HepG2 (cell line): ENCODE results near the gene ETFA. TPM values are rescaled to one million over a fixed set of nuclear protein-coding genes. Genes with fewer than 3 reads are reported as not detected.

Source experiments
- ATM ChIP-seq: fragments of 450-650 bp; IDR thresholded peaks from 2 replicates; pipeline ENCODE4 v1.7.1; 2017; ENCODE audit warnings: mild to moderate bottlenecking, borderline replicate concordance
- CBX1 ChIP-seq: IDR thresholded peaks from one replicate; pipeline ENCODE4 v1.6.1; 2016; ENCODE audit warnings: antibody characterized with exemption, low read depth
- DDIT3 ChIP-seq: sonication (generic); formaldehyde crosslinking; IDR thresholded peaks from 2 replicates; pipeline ENCODE4 v1.4.0; 2020; ENCODE audit warnings: mild to moderate bottlenecking, missing genetic modification reagents
- HDAC6 ChIP-seq: fragments of 200-600 bp; sonication (generic); IDR thresholded peaks from 2 replicates; pipeline ENCODE4 v1.7.0; 2017; ENCODE audit warnings: mild to moderate bottlenecking, antibody characterized with exemption, low read length, low read depth
- MLXIP ChIP-seq: sonication (generic); formaldehyde crosslinking; IDR thresholded peaks from 2 replicates; pipeline ENCODE4 v1.9.0; 2021; ENCODE audit warnings: missing genetic modification reagents, borderline replicate concordance
- POGK ChIP-seq: sonication (generic); formaldehyde crosslinking; conservative IDR thresholded peaks from 2 replicates; pipeline ENCODE4 v1.8.0; 2022; ENCODE audit warnings: mild to moderate bottlenecking, moderate library complexity, missing genetic modification reagents
- THAP8 ChIP-seq: sonication (generic); formaldehyde crosslinking; IDR thresholded peaks from 2 replicates; pipeline ENCODE4 v1.5.1; 2020; ENCODE audit warnings: missing genetic modification reagents, mild to moderate bottlenecking, borderline replicate concordance
- ZBTB4 ChIP-seq: sonication (generic); formaldehyde crosslinking; IDR thresholded peaks from 2 replicates; pipeline ENCODE4 v1.4.0; 2020; ENCODE audit warnings: missing genetic modification reagents, mild to moderate bottlenecking, borderline replicate concordance
- ZNF256 ChIP-seq: sonication (generic); formaldehyde crosslinking; conservative IDR thresholded peaks from 2 replicates; pipeline ENCODE4 v1.4.0; 2020; ENCODE audit warnings: missing genetic modification reagents
- ZNF30 ChIP-seq: sonication (generic); formaldehyde crosslinking; IDR thresholded peaks from 2 replicates; pipeline ENCODE4 v1.5.0; 2020; ENCODE audit warnings: mild to moderate bottlenecking, missing genetic modification reagents
- ZNF382 ChIP-seq: sonication (generic); formaldehyde crosslinking; IDR thresholded peaks from 2 replicates; pipeline ENCODE4 v1.5.0; 2020; ENCODE audit warnings: missing genetic modification reagents, mild to moderate bottlenecking, borderline replicate concordance
- ZNF383 ChIP-seq: sonication (generic); formaldehyde crosslinking; IDR thresholded peaks from 2 replicates; pipeline ENCODE4 v1.4.0; 2020; ENCODE audit warnings: missing genetic modification reagents, mild to moderate bottlenecking, borderline replicate concordance
- ZNF556 ChIP-seq: sonication (generic); formaldehyde crosslinking; IDR thresholded peaks from 2 replicates; pipeline ENCODE4 v1.4.0; 2020; ENCODE audit warnings: mild to moderate bottlenecking, missing genetic modification reagents, borderline replicate concordance
- ZNF687 ChIP-seq: sonication (generic); formaldehyde crosslinking; IDR thresholded peaks from 2 replicates; pipeline ENCODE4 v1.5.1; 2020; ENCODE audit warnings: mild to moderate bottlenecking, missing genetic modification reagents, moderate library complexity
- polyA plus RNA-seq, 8 experiments: library from polyadenylated mRNA; depleted of rRNA in 3 of 8; stranded (reverse) in 7 of 8; unstranded in 1 of 8; fragments of >200 nt; fragmentation: Illumina TruSeq in 4 of 8; extraction: Trizol in 4 of 8; gene quantifications; 2 replicates each; pipeline versions ENCODE4 v1.2.1 to v1.2.3, GENCODE V29; 2011 to 2016; ENCODE audit warnings: low read depth in 4 of 8, missing spikeins in 1 of 8, mixed read lengths in 1 of 8; ENCODE audit not compliant: insufficient read depth in 1 of 8
- total RNA-seq, 5 experiments: library from RNA; depleted of rRNA; stranded (reverse); fragments of >200 nt; fragmentation: Illumina TruSeq; extraction: Trizol; gene quantifications; 2 replicates each; pipeline ENCODE4 v1.2.3, GENCODE V29; 2016; ENCODE audit warnings: low read depth in 1 of 5

ETFA gene
- total and polyA plus RNA-seq, 2 of the 13 experiments (the other 11 are each of a cell fraction or from before 2014, with no cell fraction given) = 291 to 396 TPM

GRCh38 chr15:76345880-76346668 lies 34.8 kb upstream of the ETFA start (continued):
- TF ChIP-seq MLXIP (CRISPR knock-in tag) (no peak; the same call in 1 of the 2 replicates), ZNF383 (CRISPR knock-in tag) (no peak), POGK (CRISPR knock-in tag) (0 out of 2 replicates have a peak, but pooled peaks have one; percentile 15), ZBTB4 (CRISPR knock-in tag) (no peak), ZNF30 (no peak; the same call in 1 of the 2 replicates), ZNF382 (no peak), ZNF256 (CRISPR knock-in tag) (no peak), ZNF687 (CRISPR knock-in tag) (peak; percentile 88), DDIT3 (no peak), THAP8 (CRISPR knock-in tag) (no peak), CBX1 (no peak), HDAC6 (no peak), ZNF556 (CRISPR knock-in tag) (no peak), ATM (no peak)
